ENCODE data around the gene GALNTL6. TPM values are rescaled to one million over a fixed set of nuclear protein-coding genes. Genes with fewer than 3 reads are reported as not detected.

Gene GALNTL6
- total and polyA plus RNA-seq, 2 experiments from 2014 or later, result 0.38 to 0.40 TPM

DNA sequence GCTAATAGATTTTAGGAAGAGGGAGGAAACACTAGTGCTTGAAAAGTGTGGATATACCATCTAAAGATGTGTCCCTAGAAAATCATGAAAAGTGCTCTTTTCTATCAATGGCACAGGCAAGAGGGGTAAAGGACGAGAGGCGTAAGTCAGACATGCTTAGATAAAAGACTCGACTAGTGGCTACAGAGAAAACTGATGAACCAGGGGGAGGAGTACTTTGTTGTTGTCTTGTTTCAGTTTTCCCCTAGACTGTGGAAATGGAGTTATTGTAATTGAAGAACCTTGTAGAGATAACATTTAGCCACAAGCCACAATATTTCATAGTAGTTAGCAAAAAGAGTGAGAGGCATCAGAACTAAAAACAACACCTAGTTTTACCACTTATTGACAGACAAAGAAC lies 21.4 kb downstream of the GALNTL6 start:
- TF ChIP-seq, protein P1, sequence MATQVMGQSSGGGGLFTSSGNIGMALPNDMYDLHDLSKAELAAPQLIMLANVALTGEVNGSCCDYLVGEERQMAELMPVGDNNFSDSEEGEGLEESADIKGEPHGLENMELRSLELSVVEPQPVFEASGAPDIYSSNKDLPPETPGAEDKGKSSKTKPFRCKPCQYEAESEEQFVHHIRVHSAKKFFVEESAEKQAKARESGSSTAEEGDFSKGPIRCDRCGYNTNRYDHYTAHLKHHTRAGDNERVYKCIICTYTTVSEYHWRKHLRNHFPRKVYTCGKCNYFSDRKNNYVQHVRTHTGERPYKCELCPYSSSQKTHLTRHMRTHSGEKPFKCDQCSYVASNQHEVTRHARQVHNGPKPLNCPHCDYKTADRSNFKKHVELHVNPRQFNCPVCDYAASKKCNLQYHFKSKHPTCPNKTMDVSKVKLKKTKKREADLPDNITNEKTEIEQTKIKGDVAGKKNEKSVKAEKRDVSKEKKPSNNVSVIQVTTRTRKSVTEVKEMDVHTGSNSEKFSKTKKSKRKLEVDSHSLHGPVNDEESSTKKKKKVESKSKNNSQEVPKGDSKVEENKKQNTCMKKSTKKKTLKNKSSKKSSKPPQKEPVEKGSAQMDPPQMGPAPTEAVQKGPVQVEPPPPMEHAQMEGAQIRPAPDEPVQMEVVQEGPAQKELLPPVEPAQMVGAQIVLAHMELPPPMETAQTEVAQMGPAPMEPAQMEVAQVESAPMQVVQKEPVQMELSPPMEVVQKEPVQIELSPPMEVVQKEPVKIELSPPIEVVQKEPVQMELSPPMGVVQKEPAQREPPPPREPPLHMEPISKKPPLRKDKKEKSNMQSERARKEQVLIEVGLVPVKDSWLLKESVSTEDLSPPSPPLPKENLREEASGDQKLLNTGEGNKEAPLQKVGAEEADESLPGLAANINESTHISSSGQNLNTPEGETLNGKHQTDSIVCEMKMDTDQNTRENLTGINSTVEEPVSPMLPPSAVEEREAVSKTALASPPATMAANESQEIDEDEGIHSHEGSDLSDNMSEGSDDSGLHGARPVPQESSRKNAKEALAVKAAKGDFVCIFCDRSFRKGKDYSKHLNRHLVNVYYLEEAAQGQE (IDR thresholded peaks at IDR 0.05; ENCODE audit: unreplicated experiment), result no peak
- TF ChIP-seq JUNB (IDR thresholded peaks at IDR 0.05; ENCODE audit: unreplicated experiment) (no peak), POLR2AphosphoS5 (IDR thresholded peaks at IDR 0.05; ENCODE audit: low read depth) (no peak), CREB1 (CRISPR knock-in tag; IDR thresholded peaks at IDR 0.05; ENCODE audit: low read depth) (no peak), NANOG (IDR thresholded peaks at IDR 0.05; ENCODE audit: borderline replicate concordance) (no peak), ZNF114 (CRISPR knock-in tag; IDR thresholded peaks at IDR 0.05) (no peak), ZNF331 (CRISPR knock-in tag; IDR thresholded peaks at IDR 0.05; ENCODE audit: low read depth) (no peak), EZH2 (IDR thresholded peaks at IDR 0.05; ENCODE audit: low read depth, unreplicated experiment) (no peak), EZH2phosphoT487 (IDR thresholded peaks at IDR 0.05; ENCODE audit: unreplicated experiment) (no peak), STAT1 (IDR thresholded peaks at IDR 0.05; ENCODE audit: unreplicated experiment) (no peak)
- TF ChIP-seq, protein P2, sequence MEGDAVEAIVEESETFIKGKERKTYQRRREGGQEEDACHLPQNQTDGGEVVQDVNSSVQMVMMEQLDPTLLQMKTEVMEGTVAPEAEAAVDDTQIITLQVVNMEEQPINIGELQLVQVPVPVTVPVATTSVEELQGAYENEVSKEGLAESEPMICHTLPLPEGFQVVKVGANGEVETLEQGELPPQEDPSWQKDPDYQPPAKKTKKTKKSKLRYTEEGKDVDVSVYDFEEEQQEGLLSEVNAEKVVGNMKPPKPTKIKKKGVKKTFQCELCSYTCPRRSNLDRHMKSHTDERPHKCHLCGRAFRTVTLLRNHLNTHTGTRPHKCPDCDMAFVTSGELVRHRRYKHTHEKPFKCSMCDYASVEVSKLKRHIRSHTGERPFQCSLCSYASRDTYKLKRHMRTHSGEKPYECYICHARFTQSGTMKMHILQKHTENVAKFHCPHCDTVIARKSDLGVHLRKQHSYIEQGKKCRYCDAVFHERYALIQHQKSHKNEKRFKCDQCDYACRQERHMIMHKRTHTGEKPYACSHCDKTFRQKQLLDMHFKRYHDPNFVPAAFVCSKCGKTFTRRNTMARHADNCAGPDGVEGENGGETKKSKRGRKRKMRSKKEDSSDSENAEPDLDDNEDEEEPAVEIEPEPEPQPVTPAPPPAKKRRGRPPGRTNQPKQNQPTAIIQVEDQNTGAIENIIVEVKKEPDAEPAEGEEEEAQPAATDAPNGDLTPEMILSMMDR (conservative IDR thresholded peaks at IDR 0.05; ENCODE audit: low read depth in 2 of 2), result no peak
- TF ChIP-seq, protein P3, sequence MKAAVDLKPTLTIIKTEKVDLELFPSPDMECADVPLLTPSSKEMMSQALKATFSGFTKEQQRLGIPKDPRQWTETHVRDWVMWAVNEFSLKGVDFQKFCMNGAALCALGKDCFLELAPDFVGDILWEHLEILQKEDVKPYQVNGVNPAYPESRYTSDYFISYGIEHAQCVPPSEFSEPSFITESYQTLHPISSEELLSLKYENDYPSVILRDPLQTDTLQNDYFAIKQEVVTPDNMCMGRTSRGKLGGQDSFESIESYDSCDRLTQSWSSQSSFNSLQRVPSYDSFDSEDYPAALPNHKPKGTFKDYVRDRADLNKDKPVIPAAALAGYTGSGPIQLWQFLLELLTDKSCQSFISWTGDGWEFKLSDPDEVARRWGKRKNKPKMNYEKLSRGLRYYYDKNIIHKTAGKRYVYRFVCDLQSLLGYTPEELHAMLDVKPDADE (IDR thresholded peaks at IDR 0.05), result no peak
- TF ChIP-seq, protein P4, sequence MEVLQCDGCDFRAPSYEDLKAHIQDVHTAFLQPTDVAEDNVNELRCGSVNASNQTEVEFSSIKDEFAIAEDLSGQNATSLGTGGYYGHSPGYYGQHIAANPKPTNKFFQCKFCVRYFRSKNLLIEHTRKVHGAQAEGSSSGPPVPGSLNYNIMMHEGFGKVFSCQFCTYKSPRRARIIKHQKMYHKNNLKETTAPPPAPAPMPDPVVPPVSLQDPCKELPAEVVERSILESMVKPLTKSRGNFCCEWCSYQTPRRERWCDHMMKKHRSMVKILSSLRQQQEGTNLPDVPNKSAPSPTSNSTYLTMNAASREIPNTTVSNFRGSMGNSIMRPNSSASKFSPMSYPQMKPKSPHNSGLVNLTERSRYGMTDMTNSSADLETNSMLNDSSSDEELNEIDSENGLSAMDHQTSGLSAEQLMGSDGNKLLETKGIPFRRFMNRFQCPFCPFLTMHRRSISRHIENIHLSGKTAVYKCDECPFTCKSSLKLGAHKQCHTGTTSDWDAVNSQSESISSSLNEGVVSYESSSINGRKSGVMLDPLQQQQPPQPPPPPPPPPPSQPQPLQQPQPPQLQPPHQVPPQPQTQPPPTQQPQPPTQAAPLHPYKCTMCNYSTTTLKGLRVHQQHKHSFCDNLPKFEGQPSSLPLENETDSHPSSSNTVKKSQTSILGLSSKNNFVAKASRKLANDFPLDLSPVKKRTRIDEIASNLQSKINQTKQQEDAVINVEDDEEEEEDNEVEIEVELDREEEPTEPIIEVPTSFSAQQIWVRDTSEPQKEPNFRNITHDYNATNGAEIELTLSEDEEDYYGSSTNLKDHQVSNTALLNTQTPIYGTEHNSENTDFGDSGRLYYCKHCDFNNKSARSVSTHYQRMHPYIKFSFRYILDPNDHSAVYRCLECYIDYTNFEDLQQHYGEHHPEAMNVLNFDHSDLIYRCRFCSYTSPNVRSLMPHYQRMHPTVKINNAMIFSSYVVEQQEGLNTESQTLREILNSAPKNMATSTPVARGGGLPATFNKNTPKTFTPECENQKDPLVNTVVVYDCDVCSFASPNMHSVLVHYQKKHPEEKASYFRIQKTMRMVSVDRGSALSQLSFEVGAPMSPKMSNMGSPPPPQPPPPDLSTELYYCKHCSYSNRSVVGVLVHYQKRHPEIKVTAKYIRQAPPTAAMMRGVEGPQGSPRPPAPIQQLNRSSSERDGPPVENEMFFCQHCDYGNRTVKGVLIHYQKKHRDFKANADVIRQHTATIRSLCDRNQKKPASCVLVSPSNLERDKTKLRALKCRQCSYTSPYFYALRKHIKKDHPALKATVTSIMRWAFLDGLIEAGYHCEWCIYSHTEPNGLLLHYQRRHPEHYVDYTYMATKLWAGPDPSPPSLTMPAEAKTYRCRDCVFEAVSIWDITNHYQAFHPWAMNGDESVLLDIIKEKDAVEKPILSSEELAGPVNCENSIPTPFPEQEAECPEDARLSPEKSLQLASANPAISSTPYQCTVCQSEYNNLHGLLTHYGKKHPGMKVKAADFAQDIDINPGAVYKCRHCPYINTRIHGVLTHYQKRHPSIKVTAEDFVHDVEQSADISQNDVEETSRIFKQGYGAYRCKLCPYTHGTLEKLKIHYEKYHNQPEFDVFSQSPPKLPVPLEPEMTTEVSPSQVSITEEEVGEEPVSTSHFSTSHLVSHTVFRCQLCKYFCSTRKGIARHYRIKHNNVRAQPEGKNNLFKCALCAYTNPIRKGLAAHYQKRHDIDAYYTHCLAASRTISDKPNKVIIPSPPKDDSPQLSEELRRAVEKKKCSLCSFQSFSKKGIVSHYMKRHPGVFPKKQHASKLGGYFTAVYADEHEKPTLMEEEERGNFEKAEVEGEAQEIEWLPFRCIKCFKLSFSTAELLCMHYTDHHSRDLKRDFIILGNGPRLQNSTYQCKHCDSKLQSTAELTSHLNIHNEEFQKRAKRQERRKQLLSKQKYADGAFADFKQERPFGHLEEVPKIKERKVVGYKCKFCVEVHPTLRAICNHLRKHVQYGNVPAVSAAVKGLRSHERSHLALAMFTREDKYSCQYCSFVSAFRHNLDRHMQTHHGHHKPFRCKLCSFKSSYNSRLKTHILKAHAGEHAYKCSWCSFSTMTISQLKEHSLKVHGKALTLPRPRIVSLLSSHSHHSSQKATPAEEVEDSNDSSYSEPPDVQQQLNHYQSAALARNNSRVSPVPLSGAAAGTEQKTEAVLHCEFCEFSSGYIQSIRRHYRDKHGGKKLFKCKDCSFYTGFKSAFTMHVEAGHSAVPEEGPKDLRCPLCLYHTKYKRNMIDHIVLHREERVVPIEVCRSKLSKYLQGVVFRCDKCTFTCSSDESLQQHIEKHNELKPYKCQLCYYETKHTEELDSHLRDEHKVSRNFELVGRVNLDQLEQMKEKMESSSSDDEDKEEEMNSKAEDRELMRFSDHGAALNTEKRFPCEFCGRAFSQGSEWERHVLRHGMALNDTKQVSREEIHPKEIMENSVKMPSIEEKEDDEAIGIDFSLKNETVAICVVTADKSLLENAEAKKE (CRISPR knock-in tag; IDR thresholded peaks at IDR 0.05), result no peak
- Histone ChIP-seq H3K4me2 (no peak overlapping the region), H4K20me1 (replicated peaks; ENCODE audit: insufficient read depth) (no peaks in the 10 kb centered on the region), H3F3A (replicated peaks; ENCODE audit: low read depth) (no peaks in the 10 kb centered on the region), H3K27ac (ENCODE audit: low read depth) (no peak overlapping the region), H3K4me1 (ENCODE audit: insufficient read depth) (no peaks in the 10 kb centered on the region), H2AFZ (peak overlapping the region; percentile 5; the same call in 1 of the 2 replicates), H3K27me3 (ENCODE audit: insufficient read depth) (no peaks in the 10 kb centered on the region), H3K79me2 (replicated peaks; ENCODE audit: insufficient read depth) (no peaks in the 10 kb centered on the region), H3K9me2 (ENCODE audit: insufficient read depth) (no peaks in the 10 kb centered on the region), H3K4me3 (no peak overlapping the region), H3K36me3 (ENCODE audit: insufficient read depth) (no peaks in the 10 kb centered on the region)
- Mint-ChIP-seq H3K4me1 (no peaks in the 10 kb centered on the region), H3K27me3 (ENCODE audit: insufficient read depth, low read depth, poor library complexity) (no peaks in the 10 kb centered on the region), H3K36me3 (ENCODE audit: low read depth) (no peaks in the 10 kb centered on the region), H3K4me3 (no peak overlapping the region), H3K9me3 (no peaks in the 10 kb centered on the region), H3K27ac (no peak overlapping the region)
- no peak for ATAC-seq
- no peak for DNase-seq (ENCODE audit: low spot score)
